Mucosa of stomach (tissue), 1 donor: ENCODE measurements around the gene PPP1R14C.

ENCODE experiments used
- H3K27me3 ChIP-seq: one replicate; pipeline ENCODE4 v1.7.0; 2013; ENCODE audit warnings: mild to moderate bottlenecking, low read length; ENCODE audit not compliant: control insufficient read depth, insufficient read depth
- H3K36me3 ChIP-seq: one replicate; pipeline ENCODE4 v1.7.0; 2013; ENCODE audit warnings: low read length; ENCODE audit not compliant: control insufficient read depth, insufficient read depth
- H3K4me1 ChIP-seq: one replicate; pipeline ENCODE4 v1.7.0; 2013; ENCODE audit warnings: mild to moderate bottlenecking, low read length; ENCODE audit not compliant: control insufficient read depth, insufficient read depth
- H3K4me3 ChIP-seq: one replicate; pipeline ENCODE4 v1.7.0; 2013; ENCODE audit warnings: low read length
- H3K9ac ChIP-seq: one replicate; pipeline ENCODE4 v1.7.0; 2013; ENCODE audit warnings: mild to moderate bottlenecking, low read length, moderate library complexity
- H3K9me3 ChIP-seq: one replicate; pipeline ENCODE4 v1.7.0; 2013; ENCODE audit warnings: mild to moderate bottlenecking, low read length, moderate library complexity; ENCODE audit not compliant: control insufficient read depth
- donor health status: Pancreatic carcinoma.

PPP1R14C gene

DNA sequence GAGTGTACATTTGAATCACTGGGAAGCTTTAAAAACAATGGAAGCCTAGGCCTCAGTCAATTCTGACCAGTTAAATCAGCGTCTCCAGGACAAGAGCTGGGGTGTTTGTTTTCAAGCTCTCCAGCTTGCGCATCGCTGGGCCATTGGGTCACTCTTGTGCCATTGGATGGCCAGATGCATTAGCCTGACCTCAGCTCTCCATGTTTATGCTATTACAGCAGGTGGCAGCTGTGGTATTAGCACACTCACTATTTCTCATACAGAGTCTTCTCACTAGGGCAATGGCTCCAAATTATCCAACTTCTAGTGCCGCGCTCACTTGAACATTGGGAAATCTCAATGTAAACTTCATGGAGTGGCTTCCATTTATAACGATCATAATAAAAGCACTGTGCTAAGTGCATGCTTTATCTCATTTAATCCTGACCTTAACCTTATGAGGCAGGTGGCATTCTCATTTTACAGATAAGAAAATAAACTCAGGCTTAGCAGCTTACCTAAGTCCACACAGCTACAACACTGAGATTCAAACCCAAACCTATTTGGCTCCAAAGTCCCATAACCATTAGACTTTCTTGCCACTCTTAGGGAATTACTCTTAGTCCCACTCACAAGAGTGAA lies 108.8 kb downstream of the PPP1R14C start:
- no peaks in the 10 kb centered on the region for H3K27me3 ChIP-seq
- no peaks in the 10 kb centered on the region for H3K4me1 ChIP-seq
- H3K9me3 ChIP-seq: no peaks in the 10 kb centered on the region
- H3K9ac ChIP-seq: no peak overlapping the region
- H3K4me3 ChIP-seq: no peak overlapping the region
- no peaks in the 10 kb centered on the region for H3K36me3 ChIP-seq

DNA sequence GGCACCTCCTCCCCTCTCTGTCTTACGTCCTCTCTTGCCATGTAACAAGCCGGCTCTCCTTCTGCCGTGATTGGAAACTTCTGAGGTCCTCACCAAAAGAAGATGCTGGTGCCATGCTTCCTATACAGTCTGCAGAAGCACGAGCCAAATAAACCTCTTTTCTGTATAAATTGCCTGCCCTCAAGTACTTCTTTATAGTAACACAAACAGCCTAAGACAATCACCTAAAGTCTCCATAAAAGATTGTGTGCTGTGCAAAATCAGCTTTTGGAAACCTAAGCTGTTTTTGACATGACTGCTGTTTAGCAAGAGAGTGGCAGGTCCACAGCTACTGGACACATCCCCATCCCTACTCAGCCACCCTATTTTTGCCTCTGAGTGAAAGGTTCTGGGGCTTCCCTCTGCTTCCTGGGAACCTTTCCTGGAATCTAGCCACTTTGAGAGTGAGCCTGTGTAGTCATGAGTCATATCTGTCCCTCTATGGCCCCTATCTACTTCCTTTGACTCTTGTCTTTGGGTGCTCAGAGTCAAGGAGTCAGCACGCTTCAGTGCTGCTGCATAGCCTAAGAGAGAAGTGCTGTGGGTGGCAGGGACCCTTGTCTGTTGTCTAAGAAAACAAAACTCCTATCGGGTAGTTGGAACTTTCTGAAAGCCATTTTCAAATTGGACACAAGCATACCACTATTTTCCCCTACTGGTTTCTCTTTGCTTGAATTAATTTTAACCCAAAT lies 110.0 kb downstream of the PPP1R14C start:
- no peaks in the 10 kb centered on the region for H3K9me3 ChIP-seq
- no peak overlapping the region for H3K9ac ChIP-seq
- no peaks in the 10 kb centered on the region for H3K27me3 ChIP-seq
- no peak overlapping the region for H3K4me3 ChIP-seq
- no peaks in the 10 kb centered on the region for H3K36me3 ChIP-seq
- H3K4me1 ChIP-seq: no peaks in the 10 kb centered on the region

DNA sequence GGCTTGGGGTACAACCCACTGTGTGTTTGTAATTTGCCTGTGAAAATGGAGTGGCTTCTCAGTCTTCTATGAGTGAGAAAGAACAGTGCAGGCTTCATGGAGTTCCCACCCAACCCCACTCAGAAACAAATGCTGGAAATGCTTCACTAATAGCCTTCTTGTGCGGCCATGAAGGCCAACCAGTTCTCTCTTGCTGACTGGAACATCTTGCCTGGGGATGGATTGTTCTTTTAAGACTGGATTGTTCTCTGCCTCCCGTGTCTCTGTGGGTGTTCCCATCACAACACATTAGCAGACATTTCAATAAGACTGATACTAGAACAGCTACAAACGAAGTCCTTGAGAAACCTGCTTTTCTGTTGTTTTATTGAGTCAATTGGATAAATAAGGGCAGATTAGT lies 110.6 kb downstream of the PPP1R14C start:
- no peak overlapping the region for H3K4me3 ChIP-seq
- H3K36me3 ChIP-seq: no peaks in the 10 kb centered on the region
- H3K27me3 ChIP-seq: no peaks in the 10 kb centered on the region
- H3K9ac ChIP-seq: no peak overlapping the region
- no peaks in the 10 kb centered on the region for H3K4me1 ChIP-seq
- H3K9me3 ChIP-seq: no peaks in the 10 kb centered on the region

DNA sequence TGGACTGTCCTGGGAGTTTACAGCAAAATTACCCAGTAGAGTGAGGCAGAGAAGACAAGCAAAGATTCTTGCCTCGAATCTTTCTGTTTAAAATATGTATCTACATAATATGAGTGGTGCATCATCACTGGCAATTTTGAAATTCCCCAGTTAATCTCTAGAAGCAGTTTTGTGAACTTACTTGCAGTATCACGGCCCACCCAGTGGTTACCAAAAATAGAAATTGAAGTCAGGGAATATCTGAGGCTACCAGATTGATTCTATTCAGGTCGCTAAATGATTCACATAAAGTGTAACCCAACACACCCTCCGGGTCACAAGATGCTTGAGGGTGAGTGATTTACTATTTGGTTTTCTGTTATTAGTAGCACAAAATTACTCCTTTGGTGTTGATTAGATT lies 111.9 kb downstream of the PPP1R14C start:
- Histone ChIP-seq H3K4me3 (no peak overlapping the region), H3K9me3 (no peaks in the 10 kb centered on the region), H3K9ac (no peak overlapping the region), H3K27me3 (no peaks in the 10 kb centered on the region), H3K36me3 (no peaks in the 10 kb centered on the region), H3K4me1 (no peaks in the 10 kb centered on the region)

DNA sequence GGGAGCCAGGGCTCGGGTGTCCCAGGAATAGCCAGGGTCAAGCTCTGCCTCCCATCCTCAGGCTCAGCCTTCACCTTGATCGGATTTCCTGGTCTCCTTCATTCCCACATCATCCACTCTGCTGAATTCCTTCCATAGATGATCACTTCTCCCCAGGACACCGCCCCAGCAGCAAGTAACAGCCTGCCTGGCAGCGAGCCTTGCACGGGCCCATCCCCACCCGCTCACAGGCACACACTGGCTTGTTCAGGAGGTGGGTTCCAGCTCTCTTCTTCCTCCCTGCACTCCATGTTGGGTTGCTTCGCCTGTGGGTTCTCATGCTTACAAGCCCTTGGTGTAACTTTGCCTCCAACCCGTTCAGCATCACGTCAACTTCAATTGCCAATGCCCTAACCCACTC lies 113.0 kb downstream of the PPP1R14C start:
- H3K36me3 ChIP-seq: no peaks in the 10 kb centered on the region
- no peaks in the 10 kb centered on the region for H3K4me1 ChIP-seq
- H3K4me3 ChIP-seq: no peak overlapping the region
- H3K27me3 ChIP-seq: no peaks in the 10 kb centered on the region
- no peaks in the 10 kb centered on the region for H3K9me3 ChIP-seq
- H3K9ac ChIP-seq: no peak overlapping the region

DNA sequence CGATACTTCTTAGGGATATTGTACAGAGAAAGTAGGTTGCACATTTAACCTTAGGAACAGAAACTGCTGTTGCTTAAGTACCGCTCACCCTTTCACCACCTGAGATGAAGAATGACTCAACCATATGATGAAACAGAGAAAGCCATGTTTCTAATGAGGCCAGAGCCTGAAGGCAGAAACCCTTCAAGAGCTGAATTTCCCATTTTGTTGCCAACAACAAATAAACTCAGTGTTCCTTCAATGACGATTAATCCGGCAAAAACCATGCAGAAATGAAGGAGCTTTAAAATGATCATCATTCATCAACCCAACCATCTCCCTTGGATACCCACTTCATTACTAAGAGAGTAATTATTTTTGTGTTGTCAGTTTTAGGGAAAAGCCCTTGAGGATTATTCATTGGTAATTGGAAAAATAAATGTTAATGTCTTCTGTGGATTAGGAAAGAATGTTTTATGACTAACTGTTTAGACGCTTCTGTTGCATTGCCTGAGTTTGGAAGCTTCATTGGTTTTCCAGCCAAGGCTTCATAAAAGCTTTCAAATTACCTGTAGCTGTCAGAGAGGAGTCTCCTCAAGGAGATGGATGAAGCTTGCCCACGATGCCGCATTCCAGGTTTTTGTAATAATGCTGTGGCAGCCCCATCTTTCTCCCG lies 113.9 kb downstream of the PPP1R14C start:
- H3K4me1 ChIP-seq: no peaks in the 10 kb centered on the region
- H3K36me3 ChIP-seq: no peaks in the 10 kb centered on the region
- H3K4me3 ChIP-seq: no peak overlapping the region
- H3K9ac ChIP-seq: no peak overlapping the region
- H3K9me3 ChIP-seq: no peaks in the 10 kb centered on the region
- H3K27me3 ChIP-seq: no peaks in the 10 kb centered on the region

DNA sequence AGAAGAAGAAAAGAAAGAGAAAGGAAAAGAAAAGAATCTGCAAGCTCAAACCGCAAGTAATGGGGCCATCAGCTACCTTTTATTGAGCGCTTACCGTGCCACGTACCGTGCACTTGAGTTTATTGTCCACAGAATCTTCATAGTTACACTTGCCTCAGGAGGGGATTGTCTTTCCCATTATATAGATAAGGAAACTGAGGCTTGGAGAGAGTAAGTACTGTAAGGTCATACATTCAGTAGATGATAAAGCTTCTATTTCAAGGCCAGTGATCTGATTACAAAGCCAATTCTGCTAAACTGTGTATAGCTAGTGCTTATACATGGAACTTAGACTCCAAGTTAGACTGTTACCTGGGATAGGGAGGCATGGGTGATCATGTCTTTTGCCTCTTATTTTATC lies 115.5 kb downstream of the PPP1R14C start:
- Histone ChIP-seq H3K9ac (no peak overlapping the region), H3K9me3 (no peaks in the 10 kb centered on the region), H3K36me3 (no peaks in the 10 kb centered on the region)

DNA sequence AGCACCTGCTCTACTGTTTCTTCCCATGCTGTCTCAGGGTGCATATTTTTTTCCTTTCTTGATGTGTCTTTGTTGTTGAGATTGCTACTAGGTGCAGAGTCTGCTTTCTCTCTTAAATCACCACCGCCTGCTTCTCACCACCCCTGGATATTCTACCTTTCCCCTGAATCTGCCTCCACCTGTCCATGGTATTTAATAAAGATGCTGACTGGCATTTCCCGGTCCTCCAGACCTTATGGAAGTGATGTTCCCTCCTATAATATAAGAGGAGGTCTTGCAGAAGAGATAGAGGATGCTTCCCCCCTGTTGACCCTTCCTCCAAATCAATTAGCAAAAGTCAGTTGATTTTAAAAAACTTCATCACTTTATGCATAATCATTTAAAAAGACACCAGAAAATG lies 118.1 kb downstream of the PPP1R14C start:
- Histone ChIP-seq H3K4me3 (no peak overlapping the region), H3K36me3 (no peaks in the 10 kb centered on the region), H3K4me1 (no peaks in the 10 kb centered on the region), H3K9ac (no peak overlapping the region), H3K9me3 (no peaks in the 10 kb centered on the region), H3K27me3 (no peaks in the 10 kb centered on the region)

More for the DNA sequence above, 115.5 kb downstream of the PPP1R14C start:
- H3K27me3 ChIP-seq: no peaks in the 10 kb centered on the region
- no peaks in the 10 kb centered on the region for H3K4me1 ChIP-seq
- no peak overlapping the region for H3K4me3 ChIP-seq

DNA sequence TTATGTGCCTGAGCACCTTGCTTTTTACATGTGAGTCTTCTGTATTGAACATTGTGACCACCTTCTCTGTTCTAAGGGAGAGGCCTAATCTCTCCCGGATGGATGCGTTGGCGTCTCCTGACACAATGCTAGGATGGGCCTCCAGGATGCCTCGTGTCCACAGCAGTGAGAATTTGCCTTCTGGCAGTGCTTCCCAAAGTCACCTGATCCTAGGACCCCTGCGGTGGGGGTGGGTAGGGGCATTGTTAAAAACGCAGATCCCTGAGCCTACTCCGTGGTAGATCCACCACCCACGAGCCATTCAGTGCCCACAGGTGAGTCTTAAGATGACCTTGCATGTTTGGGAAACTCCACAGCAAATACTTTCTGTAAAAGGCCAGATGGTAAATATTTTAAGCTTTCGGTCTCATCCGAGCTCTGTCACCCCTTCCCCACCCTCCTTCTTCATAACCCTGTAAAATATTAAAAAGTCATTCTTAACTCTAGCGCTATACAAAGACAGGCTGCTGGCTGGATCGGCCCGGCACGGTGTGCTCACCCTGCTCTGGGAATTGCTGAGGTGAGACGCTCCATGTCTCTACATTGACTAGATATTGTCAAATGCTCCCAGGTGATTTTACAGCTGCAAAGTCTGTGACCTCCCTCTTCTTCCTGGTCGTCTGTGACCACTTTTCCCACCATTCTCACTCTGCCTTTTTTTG lies 119.3 kb downstream of the PPP1R14C start:
- H3K36me3 ChIP-seq: no peaks in the 10 kb centered on the region
- H3K27me3 ChIP-seq: no peaks in the 10 kb centered on the region
- no peak overlapping the region for H3K9ac ChIP-seq
- H3K4me3 ChIP-seq: no peak overlapping the region
- no peaks in the 10 kb centered on the region for H3K4me1 ChIP-seq
- no peaks in the 10 kb centered on the region for H3K9me3 ChIP-seq

DNA sequence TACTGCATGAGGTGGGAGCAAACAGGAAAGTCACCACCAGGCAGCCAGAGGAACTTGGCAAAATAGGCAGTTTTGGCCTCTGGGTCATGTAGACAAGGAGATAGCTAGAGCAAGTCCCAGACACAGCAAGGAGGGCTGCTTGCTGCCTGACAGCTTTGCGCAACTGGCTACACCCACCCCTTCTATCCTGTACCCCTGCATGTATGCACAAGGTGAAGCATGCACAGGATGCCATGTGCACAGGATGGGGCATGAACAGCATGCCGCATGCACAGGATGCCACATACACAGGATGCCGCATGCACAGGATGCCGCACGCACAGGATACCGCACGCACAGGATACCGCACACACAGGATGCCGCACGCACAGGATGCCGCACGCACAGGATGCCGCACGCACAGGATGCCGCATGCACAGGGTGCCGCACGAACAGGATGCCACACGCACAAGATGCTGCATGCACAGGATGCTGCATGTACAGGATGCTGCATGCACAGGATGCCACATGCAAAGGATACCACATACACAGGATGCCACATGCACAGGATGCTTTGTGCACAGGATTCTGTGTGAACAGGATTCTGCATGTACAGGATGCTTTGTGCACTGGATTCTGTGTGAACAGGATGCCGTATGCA lies 121.0 kb downstream of the PPP1R14C start:
- no peaks in the 10 kb centered on the region for H3K36me3 ChIP-seq
- no peaks in the 10 kb centered on the region for H3K27me3 ChIP-seq
- no peak overlapping the region for H3K9ac ChIP-seq
- H3K9me3 ChIP-seq: no peaks in the 10 kb centered on the region
- no peaks in the 10 kb centered on the region for H3K4me1 ChIP-seq
- no peak overlapping the region for H3K4me3 ChIP-seq

DNA sequence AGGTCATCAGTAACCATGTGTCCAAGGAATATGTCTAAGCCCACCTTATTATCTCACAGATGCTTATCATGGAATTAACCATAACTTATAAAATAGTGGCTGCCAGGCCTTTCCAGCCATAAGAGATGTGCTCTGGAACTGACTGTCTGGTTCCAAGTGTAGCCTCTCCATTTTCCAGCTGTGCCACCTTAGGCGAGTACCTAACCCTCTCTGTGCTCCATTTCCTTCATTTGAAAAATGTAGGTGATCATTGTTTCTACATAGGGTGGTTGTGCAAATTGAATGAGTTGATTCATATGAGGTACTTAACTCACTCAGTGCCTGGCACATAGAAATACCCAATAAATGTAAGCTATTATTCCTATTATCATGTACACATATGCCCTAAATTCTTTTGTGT lies 123.5 kb downstream of the PPP1R14C start:
- Histone ChIP-seq H3K4me3 (no peak overlapping the region), H3K4me1 (no peaks in the 10 kb centered on the region), H3K9ac (no peak overlapping the region), H3K36me3 (no peaks in the 10 kb centered on the region), H3K9me3 (no peaks in the 10 kb centered on the region), H3K27me3 (no peaks in the 10 kb centered on the region)
